ENCODE measurements around the gene ALDH8A1. TPM values are rescaled to one million over a fixed set of nuclear protein-coding genes. Genes with fewer than 3 reads are reported as not detected.

Gene ALDH8A1
- total and polyA plus RNA-seq, 8 donors: 0.12 to 3.3 (median 0.45) TPM; not detected in 5

DNA sequence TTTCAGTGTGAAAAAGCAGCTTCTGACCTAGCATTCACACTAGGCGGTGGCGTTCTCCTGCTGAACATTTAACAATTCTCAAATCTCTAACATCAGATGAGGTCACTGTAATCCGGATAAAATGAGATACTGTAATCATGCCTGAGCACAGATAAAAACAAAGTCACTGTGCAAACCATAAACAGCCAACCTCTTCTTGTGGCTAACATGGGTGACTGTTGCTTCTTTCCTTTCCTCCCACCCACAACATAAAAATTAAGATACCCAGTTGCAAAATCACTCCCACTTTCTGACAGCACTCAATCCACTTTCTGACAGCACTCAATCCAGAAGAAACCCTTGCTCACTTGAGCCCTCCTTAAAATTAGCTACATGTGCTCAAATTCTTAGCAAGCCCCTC, 11.5 kb upstream of the ALDH8A1 start:
- Histone ChIP-seq H3K27me3 (no peaks in the 10 kb centered on the region), H3K27ac (no peak overlapping the region), H3K4me3 (no peak overlapping the region), H3K9me3 (peaks cover 0 to 10% (median 0%) of the 10 kb centered on the region in 4 donors), H3K4me1 (no peaks in the 10 kb centered on the region), H3K36me3 (peaks cover 9 to 70% (median 55%) of the 10 kb centered on the region in 4 donors)
- intact Hi-C loops (cut with DNase I; ENCODE audit: low total_unique reads): no loop called here
- 84 to 90% (median 85%) methylated on average over 3 of the region's 3 CpGs for WGBS, 5 donors
- no peak for DNase-seq
- TF ChIP-seq CTCF (IDR thresholded peaks at IDR 0.05) (no peak), EP300 (IDR thresholded peaks at IDR 0.05) (no peak), POLR2AphosphoS5 (IDR thresholded peaks at IDR 0.05) (no peak), POLR2A (IDR thresholded peaks at IDR 0.05) (no peak)

DNA sequence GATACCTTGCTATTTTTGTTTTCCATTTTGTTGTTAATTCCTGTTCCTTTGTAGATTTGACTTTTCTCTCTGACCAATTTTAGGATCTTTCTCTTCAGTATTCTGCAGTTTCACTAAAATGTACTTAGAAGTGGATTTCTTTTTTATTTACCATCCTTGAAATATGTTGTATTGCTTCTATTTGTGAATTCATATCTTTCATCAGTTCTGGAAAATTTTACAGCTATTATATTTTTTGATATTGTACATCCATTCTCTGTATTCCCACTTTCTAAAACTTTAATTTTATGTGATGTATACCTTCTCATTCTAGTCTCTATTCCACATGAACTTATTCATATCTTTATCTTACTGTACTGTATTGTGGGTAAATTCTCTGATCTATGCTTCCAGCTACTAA, 9.7 kb upstream of the ALDH8A1 start:
- H3K27ac ChIP-seq: no peak overlapping the region
- DNase-seq: no peak
- H3K9me3 ChIP-seq: peaks cover 0 to 10% (median 0%) of the 10 kb centered on the region in 4 donors
- no peak overlapping the region for H3K4me3 ChIP-seq
- intact Hi-C loops (cut with DNase I; ENCODE audit: low total_unique reads): no loop called here
- H3K36me3 ChIP-seq: peaks cover 0 to 52% (median 38%) of the 10 kb centered on the region in 4 donors
- TF ChIP-seq CTCF (IDR thresholded peaks at IDR 0.05) (no peak), POLR2A (IDR thresholded peaks at IDR 0.05) (no peak), POLR2AphosphoS5 (IDR thresholded peaks at IDR 0.05) (no peak), EP300 (IDR thresholded peaks at IDR 0.05) (no peak)
- no peaks in the 10 kb centered on the region for H3K27me3 ChIP-seq
- H3K4me1 ChIP-seq: no peaks in the 10 kb centered on the region

- no peak overlapping the region for H3K27ac ChIP-seq
- intact Hi-C loops (cut with DNase I; ENCODE audit: low total_unique reads): no loop called here
- TF ChIP-seq POLR2AphosphoS5 (IDR thresholded peaks at IDR 0.05): no peak
- no peak for TF ChIP-seq EP300 (IDR thresholded peaks at IDR 0.05)
- no peak for TF ChIP-seq CTCF (IDR thresholded peaks at IDR 0.05)
- TF ChIP-seq POLR2A (IDR thresholded peaks at IDR 0.05): no peak
Observed at GRCh38 chr6:134956676-134957075, 6.8 kb upstream of the ALDH8A1 start.

GRCh38 chr6:134956032-134956431, 6.1 kb upstream of the ALDH8A1 start:
- Histone ChIP-seq H3K36me3 (peaks cover 0 to 20% (median 4%) of the 10 kb centered on the region in 4 donors), H3K27ac (no peak overlapping the region), H3K27me3 (no peaks in the 10 kb centered on the region), H3K4me3 (no peak overlapping the region), H3K4me1 (no peaks in the 10 kb centered on the region), H3K9me3 (peaks cover 0 to 10% (median 0%) of the 10 kb centered on the region in 4 donors)
- intact Hi-C loops (cut with DNase I; ENCODE audit: low total_unique reads): no loop called here
- no peak for TF ChIP-seq POLR2AphosphoS5 (IDR thresholded peaks at IDR 0.05)
- TF ChIP-seq POLR2A (IDR thresholded peaks at IDR 0.05): no peak
- no peak for TF ChIP-seq EP300 (IDR thresholded peaks at IDR 0.05)
- no peak for TF ChIP-seq CTCF (IDR thresholded peaks at IDR 0.05)
- 89 to 92% (median 91%) methylated on average over 5 of the region's 5 CpGs for WGBS, 5 donors
- DNase-seq: no peak

More at GRCh38 chr6:134956676-134957075, 6.8 kb upstream of the ALDH8A1 start:
- peaks cover 0 to 25% (median 10%) of the 10 kb centered on the region in 4 donors for H3K36me3 ChIP-seq
- WGBS, 5 donors: 88 to 97% (median 91%) methylated on average over 2 of the region's 2 CpGs
- H3K4me3 ChIP-seq: no peak overlapping the region
- H3K27me3 ChIP-seq: no peaks in the 10 kb centered on the region
- no peaks in the 10 kb centered on the region for H3K4me1 ChIP-seq
- no peak for DNase-seq
- H3K9me3 ChIP-seq: peaks cover 0 to 10% (median 0%) of the 10 kb centered on the region in 4 donors

Measured in stomach (tissue), 9 donors.